C4-2B (cell line): ENCODE data around the gene LAMA2.

Experiments
- CTCF ChIP-seq: fragments of 450-650 bp; conservative IDR thresholded peaks from 2 replicates; pipeline ENCODE4 v1.5.1; 2017; ENCODE audit warnings: mild to moderate bottlenecking
- ZFX ChIP-seq: fragments of 450-650 bp; IDR thresholded peaks from 2 replicates; pipeline ENCODE4 v1.6.1; 2017

GRCh38 chr6:129276986-129277385 is 394.0 kb downstream of the LAMA2 start:
- TF ChIP-seq CTCF (no peak), ZFX (no peak)
